GM21786 (cell line): ENCODE measurements around the gene NYNRIN.
A peak's percentile ranks its signal among the peaks of the same experiment; 100 is the strongest.

Experiments
- ATAC-seq: cut with Tn5 transposase; IDR thresholded peaks from one replicate; pipeline ENCODE4 v1.9.1; 2021; ENCODE audit not compliant: unreplicated experiment

The NYNRIN gene

DNA sequence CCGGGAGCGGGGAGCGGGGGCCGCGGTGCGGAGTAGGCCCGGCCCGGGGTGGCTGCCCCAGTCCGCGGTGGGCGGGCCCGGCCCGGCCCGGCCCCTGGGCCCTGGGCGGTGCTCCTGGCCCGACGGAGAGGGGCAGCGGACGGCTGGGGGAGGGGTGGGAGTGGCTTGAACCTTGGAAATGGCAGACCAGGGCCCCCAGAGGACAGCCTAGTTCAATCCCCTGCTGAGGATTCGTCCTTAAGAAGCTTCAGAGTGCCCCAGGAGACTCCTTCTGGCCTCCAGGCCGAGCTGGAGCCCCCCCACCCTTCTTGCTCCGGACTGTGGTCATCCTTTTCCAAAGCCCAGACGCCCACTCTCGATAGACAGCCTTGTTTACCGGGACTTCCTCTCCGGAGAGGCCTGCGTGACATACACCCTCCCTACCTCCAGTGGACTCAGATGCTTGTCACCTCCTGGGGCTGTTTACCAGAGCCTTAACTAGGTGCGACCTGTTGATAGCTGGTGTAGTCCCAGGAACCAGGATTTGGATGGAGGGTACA is 31.4 kb downstream of the NYNRIN start:
- ATAC-seq = peak; percentile 47

DNA sequence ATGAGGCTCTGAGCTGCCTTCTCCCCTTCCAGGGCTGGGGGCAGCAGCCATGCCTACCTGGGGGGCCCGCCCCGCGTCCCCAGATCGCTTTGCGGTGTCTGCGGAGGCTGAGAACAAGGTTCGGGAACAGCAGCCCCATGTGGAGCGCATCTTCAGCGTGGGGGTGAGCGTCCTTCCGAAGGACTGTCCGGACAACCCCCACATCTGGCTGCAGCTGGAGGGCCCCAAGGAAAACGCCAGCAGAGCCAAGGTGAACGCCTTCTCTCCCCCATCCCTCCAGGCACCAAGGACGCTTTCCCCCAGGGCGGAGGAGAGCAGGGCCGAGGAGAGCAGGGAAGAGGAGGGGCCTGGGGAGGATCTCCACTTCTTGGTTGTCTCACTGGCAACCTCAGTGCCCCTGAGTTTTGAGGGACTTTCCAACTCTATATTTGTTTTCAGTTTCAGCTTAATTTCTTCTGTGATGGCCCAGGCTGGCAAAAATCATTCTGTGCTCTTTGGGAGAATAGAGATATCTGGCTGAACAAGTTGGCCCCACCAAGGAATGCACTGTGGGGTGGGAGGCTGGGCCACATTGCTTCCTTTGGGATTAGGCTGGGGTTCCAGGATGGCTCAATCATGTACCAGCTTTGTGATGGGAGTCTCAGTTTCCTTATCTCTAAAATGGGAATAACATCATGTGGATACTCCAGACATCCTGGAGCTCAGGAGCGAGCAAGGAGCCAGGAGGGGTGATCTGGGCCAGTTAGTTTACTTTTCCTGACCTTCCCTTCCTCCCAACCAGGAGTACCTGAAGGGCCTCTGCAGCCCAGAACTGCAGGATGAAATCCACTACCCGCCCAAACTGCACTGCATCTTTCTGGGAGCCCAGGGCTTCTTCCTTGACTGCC is 32.1 kb downstream of the NYNRIN start:
- peak; percentile 36 for ATAC-seq

DNA sequence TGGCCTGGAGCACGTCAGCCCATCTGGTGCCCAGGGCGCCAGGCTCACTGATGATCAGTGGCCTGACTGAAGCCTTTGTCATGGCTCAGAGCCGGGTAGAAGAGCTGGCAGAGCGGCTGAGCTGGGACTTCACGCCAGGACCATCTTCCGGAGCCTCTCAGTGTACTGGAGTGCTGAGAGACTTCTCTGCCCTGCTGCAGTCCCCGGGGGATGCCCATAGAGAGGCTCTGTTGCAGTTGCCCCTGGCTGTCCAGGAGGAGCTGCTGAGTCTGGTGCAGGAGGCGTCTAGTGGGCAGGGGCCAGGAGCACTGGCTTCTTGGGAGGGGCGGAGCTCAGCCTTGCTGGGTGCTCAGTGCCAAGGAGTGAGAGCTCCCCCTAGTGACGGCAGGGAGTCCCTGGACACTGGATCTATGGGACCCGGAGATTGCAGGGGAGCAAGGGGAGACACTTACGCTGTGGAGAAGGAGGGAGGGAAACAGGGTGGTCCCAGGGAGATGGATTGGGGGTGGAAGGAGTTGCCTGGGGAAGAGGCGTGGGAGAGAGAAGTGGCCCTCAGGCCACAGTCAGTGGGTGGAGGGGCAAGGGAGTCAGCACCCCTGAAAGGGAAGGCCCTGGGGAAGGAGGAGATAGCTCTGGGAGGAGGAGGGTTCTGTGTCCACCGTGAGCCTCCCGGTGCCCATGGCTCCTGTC is 32.9 kb downstream of the NYNRIN start:
- peak; percentile 54 for ATAC-seq

DNA sequence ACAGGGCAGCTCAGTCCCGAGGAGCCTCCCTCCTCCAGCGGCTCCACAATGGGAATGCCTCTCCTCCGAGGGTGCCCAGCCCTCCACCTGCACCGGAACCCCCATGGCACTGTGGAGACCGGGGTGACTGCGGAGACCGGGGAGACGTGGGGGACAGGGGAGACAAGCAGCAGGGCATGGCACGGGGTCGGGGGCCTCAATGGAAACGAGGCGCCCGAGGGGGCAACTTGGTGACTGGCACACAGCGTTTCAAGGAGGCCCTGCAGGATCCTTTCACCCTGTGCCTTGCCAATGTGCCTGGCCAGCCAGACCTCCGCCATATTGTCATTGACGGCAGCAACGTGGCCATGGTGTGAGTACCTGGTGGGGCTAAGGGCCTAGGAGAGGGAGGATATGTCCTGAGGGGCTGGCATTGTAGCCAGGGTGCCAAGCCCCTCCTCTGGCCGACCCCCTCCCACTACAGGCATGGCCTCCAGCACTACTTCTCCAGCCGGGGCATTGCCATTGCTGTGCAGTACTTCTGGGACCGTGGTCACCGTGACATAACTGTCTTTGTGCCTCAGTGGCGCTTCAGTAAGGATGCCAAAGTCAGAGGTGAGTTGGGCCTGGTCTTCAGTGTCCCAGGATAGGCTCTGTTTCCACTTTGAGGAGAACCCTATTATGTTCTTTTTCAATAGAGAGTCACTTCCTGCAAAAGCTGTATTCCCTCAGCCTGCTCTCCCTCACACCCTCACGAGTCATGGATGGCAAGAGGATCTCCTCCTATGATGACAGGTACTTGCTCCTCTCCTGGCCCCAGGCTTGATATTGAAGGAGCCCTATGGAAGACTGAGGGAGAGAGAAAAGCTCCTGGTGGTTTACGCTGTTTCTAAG is 33.7 kb downstream of the NYNRIN start:
- ATAC-seq = no peak

DNA sequence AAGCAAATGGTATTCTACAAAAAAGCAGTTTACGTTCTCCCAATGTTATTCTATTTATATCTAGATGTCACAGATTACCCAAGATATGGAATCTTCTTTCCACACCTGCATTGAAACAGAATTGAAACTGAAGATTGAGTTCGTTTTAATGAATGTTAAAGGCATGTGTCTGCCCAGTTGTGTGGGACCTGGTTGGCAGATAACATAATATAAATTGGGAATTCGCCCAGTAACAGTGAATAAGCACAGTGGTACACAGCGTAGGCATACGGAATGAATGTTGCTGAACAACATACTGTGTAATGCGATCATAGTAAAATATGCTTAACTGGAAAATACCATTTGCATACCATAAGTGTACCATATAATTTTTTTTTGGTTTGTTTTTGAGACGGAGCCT is 35.2 kb downstream of the NYNRIN start:
- ATAC-seq = no peak

DNA sequence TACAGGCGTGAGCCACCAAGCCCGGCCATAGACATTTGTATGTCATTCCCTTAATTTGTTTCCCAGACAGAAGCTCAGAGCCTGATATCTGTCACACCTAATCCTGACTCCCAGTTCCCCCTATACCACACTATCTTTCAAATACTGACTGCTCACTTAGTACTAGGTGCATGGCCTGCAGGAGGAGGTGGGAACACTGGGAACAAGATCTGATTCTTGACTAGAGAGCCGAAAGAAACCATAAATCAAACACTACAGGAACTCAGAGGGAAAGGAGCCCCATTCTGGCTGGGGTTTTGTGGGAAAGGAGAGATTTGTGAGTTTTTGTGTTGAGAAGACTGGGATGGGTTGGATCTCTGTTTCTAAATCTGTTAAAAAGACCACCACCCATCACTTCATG is 35.9 kb downstream of the NYNRIN start:
- ATAC-seq = no peak

DNA sequence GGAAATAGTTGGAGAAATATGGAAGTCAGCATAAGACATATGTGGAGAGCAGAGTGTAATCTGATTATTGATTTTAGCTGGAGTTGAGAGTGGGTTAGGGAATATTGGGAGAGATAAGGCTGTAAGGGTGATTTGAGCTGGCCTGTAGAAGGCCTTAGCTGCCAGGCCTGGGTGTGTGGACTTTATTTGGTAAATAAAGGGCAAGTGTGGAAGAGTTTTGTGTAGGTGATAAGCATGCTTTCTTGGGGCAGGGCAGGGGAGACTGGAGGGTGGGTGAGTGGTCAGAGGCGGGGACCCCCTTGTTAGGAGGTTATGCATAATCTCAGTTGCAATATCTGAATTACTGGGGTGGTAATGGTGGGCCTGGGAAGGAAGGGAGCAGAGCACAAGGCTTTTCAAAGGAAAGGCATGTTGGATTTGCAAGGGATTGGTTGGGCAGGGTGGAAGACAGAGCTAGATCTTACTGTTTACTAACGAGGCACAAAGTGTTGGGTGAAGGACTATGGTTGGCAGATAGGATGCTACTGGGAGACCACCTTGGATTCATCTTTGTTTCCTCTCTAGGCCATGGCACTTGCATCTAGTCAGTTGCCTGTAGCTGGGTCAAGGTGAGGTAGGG is 36.5 kb downstream of the NYNRIN start:
- ATAC-seq = no peak

DNA sequence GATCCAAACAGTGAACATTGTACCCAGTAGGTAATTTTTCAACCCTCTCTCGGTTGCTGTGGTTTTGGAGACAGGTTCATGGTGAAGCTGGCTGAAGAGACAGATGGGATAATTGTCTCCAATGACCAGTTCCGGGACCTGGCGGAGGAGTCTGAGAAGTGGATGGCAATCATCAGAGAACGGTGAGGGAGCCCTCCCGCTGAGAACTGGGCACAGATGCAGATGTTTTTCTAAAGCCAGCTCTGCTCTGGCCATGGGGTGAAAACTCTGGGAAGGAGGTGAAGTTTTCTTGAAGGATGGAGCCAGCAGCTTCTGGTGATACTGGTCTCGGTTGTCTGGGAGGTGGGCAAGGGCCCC is 37.2 kb downstream of the NYNRIN start:
- ATAC-seq = no peak

DNA sequence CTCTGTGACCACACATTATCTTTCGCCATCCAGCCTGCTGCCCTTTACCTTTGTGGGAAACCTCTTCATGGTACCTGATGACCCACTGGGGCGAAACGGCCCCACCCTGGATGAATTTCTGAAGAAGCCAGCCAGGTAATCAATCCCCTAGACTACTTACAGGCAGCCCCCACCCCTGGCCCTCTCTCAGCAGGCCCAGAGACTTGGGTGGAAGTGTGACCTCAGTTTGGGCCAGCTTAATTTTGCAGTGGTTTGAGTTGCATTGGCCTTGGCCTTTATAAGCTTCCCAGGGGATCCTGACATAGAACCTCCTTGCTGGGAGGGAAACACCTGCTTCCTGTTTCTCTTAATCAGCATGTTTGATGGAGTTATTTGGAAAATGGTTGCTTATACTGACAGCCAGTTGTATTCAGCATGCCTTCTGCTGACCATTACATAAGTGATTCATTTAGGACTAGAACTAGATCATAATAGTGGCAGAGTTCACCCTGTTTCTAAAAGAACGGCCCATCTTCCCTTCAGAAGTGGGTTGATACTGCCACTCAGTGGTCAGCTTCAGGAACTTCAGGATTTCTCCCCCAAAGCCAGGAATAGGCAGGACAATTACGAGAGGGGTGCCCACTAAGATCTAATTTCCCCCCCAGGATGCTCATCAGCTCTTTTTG is 37.7 kb downstream of the NYNRIN start:
- peak; percentile 46 for ATAC-seq

DNA sequence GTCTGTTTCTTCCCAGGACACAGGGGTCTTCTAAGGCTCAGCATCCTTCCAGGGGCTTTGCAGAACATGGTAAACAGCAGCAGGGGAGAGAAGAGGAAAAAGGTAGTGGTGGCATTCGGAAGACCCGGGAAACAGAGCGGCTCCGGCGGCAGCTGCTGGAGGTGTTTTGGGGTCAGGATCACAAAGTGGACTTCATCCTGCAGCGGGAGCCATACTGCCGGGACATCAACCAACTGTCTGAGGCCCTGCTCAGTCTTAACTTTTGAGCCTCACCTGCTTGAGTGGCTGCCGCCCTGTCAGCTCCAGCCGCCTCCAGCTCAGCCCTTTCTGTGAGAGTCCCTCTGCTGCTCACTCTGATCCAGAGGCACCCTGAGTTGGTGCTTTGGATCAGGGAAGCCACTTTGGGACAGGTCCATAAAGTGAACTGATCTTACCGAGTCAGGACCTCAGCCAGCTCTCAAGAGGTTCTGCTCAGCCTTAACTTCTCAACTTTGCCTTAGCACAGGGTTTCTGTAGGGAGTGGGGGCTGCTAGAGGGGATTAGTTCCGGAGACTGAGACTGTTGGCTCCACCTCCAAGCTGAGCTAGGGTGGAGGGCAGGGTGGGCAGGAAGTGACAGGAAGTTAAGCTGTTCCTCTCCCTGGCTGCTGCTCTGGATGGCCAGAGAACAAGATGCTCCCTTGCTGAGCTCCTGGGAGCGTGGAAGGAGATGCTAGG is 38.4 kb downstream of the NYNRIN start:
- ATAC-seq = no peak

DNA sequence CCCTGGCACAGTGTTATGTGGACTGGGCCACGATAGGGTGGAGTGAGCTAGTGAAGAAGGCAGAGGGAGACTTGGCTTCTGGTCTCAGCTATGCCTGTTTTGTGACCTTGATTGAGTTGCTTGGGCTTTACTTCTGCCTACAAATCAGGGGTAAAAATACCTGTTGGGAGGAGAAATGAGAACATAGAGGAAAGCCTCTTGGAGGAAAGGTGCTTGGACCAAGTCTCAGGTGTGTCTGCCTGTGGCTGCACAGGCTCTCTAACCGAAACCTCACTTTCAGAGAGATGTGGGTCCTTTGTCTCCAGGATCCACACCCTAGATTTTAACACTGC is 38.9 kb downstream of the NYNRIN start:
- no peak for ATAC-seq

DNA sequence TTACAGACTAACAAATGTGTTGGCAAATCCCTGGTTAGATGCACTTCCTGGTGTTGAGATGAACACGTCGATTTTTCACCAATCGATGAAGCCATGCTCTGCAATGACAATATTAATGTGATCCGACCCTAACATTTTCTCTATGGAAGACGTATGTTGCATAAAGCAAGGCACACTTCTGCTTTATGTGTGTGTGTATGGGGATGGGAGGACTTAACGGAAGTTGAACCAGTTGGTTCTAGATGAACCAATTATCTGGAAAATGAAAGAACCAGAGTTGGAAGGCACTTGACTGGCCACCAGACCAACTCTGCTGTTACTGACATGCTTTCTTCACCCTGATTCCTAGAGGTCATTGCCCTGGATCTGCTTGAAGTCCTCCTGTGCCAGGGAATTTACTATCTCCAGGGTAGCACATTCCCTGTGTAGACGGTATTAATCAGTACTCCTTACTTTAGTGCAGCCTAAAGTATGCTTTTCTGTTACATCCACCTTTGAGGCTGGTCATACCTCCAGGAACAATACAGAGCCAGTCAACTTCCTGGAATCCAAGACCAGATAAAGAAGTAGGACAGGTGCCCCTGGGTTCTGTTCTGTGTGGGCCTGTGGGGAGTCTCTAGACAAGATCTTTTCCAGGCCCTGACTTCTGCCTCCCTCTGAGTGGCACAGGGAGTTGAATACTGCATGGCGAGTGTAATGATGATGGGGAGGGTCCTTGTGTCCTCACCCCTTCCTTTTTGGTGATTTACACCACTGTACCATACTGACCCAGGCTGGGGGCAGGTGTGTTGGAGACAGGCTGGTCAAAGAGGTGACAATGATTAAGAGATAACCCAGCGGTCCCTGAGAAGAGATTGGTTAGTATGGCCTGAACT is 39.7 kb downstream of the NYNRIN start:
- ATAC-seq = no peak

DNA sequence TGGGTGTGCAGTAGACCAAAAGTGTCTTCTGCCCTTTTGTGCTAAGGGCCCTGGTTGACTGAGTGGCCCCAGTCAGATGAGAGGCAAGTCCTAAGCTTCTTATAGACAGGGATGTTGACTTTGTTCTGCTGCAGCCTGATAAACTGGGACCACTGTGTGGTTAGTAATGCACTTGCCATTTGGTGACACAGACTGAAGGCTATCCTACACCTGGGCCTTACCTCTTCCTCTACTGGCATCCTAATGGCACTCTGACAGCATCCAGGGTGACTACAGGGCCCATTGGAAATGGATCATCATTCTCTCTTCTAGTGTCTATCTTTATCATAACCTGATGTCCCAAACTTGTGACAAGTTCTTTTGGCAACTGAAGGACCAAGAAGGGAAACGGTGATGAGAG is 40.5 kb downstream of the NYNRIN start:
- ATAC-seq = no peak

DNA sequence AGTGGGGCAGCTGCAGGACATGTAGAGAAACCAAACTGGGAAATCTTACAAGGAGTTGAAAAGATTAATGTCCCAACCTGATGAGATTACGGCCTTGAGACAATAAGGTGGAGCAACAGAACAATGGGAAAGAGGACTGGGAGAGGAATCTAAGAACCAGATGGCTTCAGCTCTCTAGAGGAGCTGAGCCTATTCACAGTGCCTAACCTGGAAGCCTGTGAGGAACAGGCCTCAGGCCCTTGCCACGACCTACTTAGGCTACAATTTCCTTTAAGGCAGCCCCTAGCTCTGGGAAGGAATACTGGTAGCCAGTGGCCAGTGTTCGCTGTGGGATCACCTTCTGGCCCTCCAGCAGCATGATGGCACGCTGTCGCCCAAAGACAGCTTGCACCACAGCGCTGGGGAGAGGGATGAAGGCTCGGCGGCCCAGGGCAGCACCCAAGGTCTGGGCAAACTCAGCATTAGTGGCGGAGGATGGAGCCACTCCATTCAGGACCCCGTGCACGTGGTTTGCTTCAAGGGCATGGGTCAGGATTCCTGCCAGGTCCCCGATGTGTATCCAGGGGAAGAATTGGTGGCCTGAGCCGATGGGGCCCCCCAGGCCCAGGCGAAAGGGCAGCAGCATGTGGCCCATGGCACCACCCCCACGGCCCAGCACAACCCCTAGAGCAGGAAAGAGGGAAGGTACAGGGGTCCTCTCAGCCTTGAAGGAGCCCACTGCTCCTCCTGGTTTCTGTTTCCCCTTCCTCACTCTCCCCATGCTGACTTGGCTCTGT is 41.2 kb downstream of the NYNRIN start:
- ATAC-seq = no peak

DNA sequence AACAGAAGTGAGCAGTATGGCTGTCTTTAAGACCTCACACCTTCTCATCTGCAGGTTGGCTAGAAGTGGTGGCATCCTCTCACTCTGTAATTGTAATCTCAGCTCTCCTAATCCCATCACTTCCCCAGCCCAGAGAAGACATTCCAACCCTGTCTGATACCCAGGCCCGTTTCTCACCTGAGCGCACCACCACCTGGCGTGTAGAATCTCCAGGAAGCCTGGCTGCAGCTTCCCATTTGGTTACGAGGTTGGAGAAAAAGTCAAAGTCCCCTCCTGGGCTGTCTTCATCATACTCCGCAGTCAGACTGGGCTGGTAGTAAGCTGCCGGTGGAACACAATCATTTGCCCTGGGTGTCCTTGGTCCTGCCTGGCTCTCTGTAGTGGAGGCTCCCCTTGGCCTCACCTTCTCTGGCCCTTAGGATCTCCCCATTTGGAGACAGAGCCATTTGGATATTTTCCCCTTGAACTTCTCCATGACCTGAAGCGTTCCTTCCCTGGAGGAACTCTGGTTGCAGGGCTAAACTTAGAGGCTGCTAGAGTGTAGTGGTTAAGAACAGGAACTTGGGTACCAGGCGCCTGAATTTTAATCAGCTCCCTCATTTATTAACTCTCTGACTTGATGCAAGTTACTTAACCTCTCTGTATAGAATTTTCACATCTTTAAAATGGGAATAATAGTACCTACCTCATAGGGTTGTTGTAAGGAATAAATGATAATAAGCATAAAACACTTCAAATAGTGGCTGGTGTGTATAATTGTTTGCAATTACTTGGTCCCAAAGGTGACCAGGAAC is 42.0 kb downstream of the NYNRIN start:
- no peak for ATAC-seq

DNA sequence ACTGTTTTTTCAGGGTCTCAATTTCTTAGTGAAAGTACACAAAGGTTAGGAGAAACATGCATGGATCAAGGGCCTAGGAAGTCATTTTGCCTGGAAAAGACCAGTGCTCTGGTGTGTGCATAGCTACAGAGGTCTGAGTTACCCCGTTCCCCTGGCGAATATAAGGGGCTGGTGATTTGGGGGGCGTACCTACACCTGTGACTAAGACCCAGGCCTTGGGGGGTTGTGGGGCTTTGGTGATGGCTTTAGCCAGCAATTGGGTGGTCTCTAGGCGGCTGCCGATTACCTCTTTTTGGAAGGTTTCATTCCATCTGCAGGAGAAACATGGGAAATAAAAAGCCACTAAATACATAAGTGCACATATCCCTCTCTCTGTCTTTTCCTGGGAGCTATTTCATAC is 42.7 kb downstream of the NYNRIN start:
- no peak for ATAC-seq

DNA sequence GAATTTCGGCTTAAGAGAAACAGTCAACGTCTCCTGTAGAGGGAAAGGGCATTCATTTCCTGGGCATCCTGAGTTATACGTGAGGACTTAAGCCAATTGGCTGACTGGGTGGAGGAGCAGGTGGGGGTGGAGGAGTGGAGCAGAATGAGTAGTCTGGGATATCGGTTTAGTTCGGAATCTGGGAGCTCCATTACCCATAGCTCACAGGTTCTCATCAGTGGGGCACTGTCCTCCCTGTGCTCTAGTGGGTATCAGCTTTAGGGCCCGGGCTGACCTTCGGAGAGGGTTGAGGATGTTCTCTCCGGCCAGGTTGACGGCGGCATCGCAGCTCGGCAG is 43.1 kb downstream of the NYNRIN start:
- ATAC-seq = no peak
